ENCODE measurements around the gene IGSF3. TPM values are rescaled to one million over a fixed set of nuclear protein-coding genes. Genes with fewer than 3 reads are reported as not detected.

IGSF3 gene
- total and polyA plus RNA-seq, 10 of the 15 experiments (the other 5 are each of a cell fraction or from before 2014, with no cell fraction given) = 1.4 to 18.0 (median 9.6) TPM

DNA sequence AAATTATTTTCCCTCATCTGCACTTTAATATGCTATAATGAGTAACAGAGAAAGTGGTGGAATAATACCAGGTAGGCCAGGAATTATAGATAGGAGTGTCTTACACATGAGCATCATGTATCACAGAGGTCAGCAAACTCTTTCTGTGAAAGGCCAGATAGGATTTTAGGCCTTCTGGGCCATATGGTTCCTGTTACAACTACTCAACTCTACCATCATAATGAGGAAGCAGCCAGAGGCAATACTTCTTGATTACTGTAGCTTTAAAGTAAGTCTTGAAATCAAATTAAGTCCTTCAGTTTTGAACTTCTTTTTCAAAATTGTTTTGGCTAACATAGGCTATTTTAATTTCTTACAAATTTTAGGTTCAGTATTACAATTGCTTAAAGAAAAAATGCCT lies 32.1 kb upstream of the IGSF3 start:
- Histone ChIP-seq H3K4me3 (no peak overlapping the region), H3K27me3 (replicated peaks in 1 of 2; ENCODE audit: control insufficient read depth in 2 of 2, insufficient read depth in 2 of 2, low read length in 1 of 2) (no peaks in the 10 kb centered on the region), H3K9ac (ENCODE audit: control insufficient read depth, insufficient read depth, low read length) (no peak overlapping the region), H3K79me2 (ENCODE audit: control insufficient read depth, insufficient read depth, low read length) (no peaks in the 10 kb centered on the region), H3K4me2 (ENCODE audit: control insufficient read depth, insufficient read depth) (no peak overlapping the region), H3K27ac (ENCODE audit: control insufficient read depth, insufficient read depth) (no peak overlapping the region), H3K9me3 (replicated peaks; ENCODE audit: control insufficient read depth, insufficient read depth, low read length) (no peaks in the 10 kb centered on the region), H3K36me3 (ENCODE audit: control insufficient read depth in 2 of 2, insufficient read depth in 2 of 2, low read length in 1 of 2) (no peaks in the 10 kb centered on the region), H3K4me1 (ENCODE audit: control insufficient read depth, insufficient read depth, low read length) (no peaks in the 10 kb centered on the region), H2AFZ (ENCODE audit: control insufficient read depth, low read depth, low read length) (no peak overlapping the region), H4K20me1 (ENCODE audit: control insufficient read depth, insufficient read depth) (no peaks in the 10 kb centered on the region)
- ChIA-PET SMC1A (ENCODE audit: uncharacterized antibody, unreplicated experiment) (no interaction called here), POLR2A (interaction anchor here (0.6 kb wide), 1 partner anchor 246 kb away, joined by 3 read pairs; no protein-coding TSS in a partner anchor), RAD21 (ENCODE audit: unreplicated experiment) (interaction anchor here (0.6 to 0.7 kb wide), 2 partner anchors 15 to 117 kb away, joined by 3 to 4 read pairs; no protein-coding TSS in a partner anchor), CTCF (interaction anchor here (1.1 to 1.5 kb wide), 2 partner anchors 27 to 125 kb away, joined by 3 read pairs; no protein-coding TSS in a partner anchor)
- no TSS peak for BruUV-seq (replicated peaks)
- DNase-seq (ENCODE audit: low read depth, low spot score) (no peak), ATAC-seq (no peak), FAIRE-seq (no peak)
- no peak for TF ChIP-seq ZNF24 (IDR thresholded peaks at IDR 0.05)
- TF ChIP-seq, protein P1, sequence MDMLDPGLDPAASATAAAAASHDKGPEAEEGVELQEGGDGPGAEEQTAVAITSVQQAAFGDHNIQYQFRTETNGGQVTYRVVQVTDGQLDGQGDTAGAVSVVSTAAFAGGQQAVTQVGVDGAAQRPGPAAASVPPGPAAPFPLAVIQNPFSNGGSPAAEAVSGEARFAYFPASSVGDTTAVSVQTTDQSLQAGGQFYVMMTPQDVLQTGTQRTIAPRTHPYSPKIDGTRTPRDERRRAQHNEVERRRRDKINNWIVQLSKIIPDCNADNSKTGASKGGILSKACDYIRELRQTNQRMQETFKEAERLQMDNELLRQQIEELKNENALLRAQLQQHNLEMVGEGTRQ (IDR thresholded peaks at IDR 0.05; ENCODE audit: borderline replicate concordance, low read depth, low read length) = no peak
- TF ChIP-seq NFIC (IDR thresholded peaks at IDR 0.05; ENCODE audit: low read depth, low read length) = no peak
- no peak for TF ChIP-seq MTA2 (IDR thresholded peaks at IDR 0.05; ENCODE audit: low read depth)
- TF ChIP-seq SIX5 (IDR thresholded peaks at IDR 0.05; ENCODE audit: low read depth, low read length, severe bottlenecking) = no peak
- TF ChIP-seq ESRRA (IDR thresholded peaks at IDR 0.05; ENCODE audit: low read length) = no peak
- TF ChIP-seq ETV6 (conservative IDR thresholded peaks at IDR 0.05 in 1 of 2, IDR thresholded peaks at IDR 0.05 in 1 of 2; ENCODE audit: borderline replicate concordance in 1 of 2, low read depth in 1 of 2) = no peak
- TF ChIP-seq GABPA (IDR thresholded peaks at IDR 0.05; ENCODE audit: low read depth) = no peak
- no peak for TF ChIP-seq CREB1 (IDR thresholded peaks at IDR 0.05; ENCODE audit: low read depth)
- in situ Hi-C loops (cut with MboI) (no loop called here), intact Hi-C loops (cut with micrococcal nuclease; ENCODE audit: unreplicated experiment) (no loop called here)
